NCI-H146 (cell line): Measurements from ENCODE around the gene RHEX.
"Not testable (repeated sequence)": the region's sequence is repeated elsewhere in the genome, so short reads cannot be mapped to it uniquely, and the experiment has no call there.

Source experiments
- DNase-seq: peaks from one replicate; lab custom pipeline; 2025; lab: John Stamatoyannopoulos, UW

RHEX gene

GRCh38 chr1:206052919-206053610, at the start of gene RHEX:
TSS of gene RHEX (plus strand) at chr1:206053173. CDS start at chr1:206097829, 44,656 bp downstream.
- not testable (repeated sequence) for DNase-seq

GRCh38 chr1:206003854-206004800, 48.8 kb upstream of the RHEX start:
- no peak for DNase-seq

GRCh38 chr1:206004826-206005225, 48.1 kb upstream of the RHEX start:
- no peak for DNase-seq

GRCh38 chr1:206005234-206005633, 47.7 kb upstream of the RHEX start:
- no peak for DNase-seq

GRCh38 chr1:206005778-206006180, 47.2 kb upstream of the RHEX start:
- no peak for DNase-seq

- DNase-seq = no peak
Observed at GRCh38 chr1:206006946-206007345, 46.0 kb upstream of the RHEX start.

- no peak for DNase-seq
Observed at GRCh38 chr1:206010060-206010459, 42.9 kb upstream of the RHEX start.

GRCh38 chr1:206011057-206011456, 41.9 kb upstream of the RHEX start:
- no peak for DNase-seq

GRCh38 chr1:206012086-206012859, 40.7 kb upstream of the RHEX start:
- DNase-seq = peak; percentile 17

GRCh38 chr1:206013026-206013795, 39.8 kb upstream of the RHEX start:
- DNase-seq = no peak

GRCh38 chr1:206014601-206015000, 38.4 kb upstream of the RHEX start:
- DNase-seq = no peak

- no peak for DNase-seq
Observed at GRCh38 chr1:206015071-206015470, 37.9 kb upstream of the RHEX start.

- no peak for DNase-seq
Observed at GRCh38 chr1:206020393-206021007, 32.5 kb upstream of the RHEX start.

GRCh38 chr1:206021008-206021625, 31.9 kb upstream of the RHEX start:
- no peak for DNase-seq

GRCh38 chr1:206021626-206022365, 31.2 kb upstream of the RHEX start:
- no peak for DNase-seq

GRCh38 chr1:206022766-206023165, 30.2 kb upstream of the RHEX start:
- DNase-seq = no peak

GRCh38 chr1:206023695-206024094, 29.3 kb upstream of the RHEX start, which contains the start of gene CTSE:
TSS of gene CTSE (minus strand) at chr1:206023895. CDS start at chr1:206023791, 104 bp downstream.
- DNase-seq = no peak

- no peak for DNase-seq
Observed at GRCh38 chr1:206025283-206025820, 27.6 kb upstream of the RHEX start.

- no peak for DNase-seq
Observed at GRCh38 chr1:206029484-206029883, 23.5 kb upstream of the RHEX start.

- no peak for DNase-seq
Observed at GRCh38 chr1:206030191-206030590, 22.8 kb upstream of the RHEX start.
